GM12864 (cell line): ENCODE data around the gene FTCDNL1.

Experiments
- DNase-seq: peaks from one replicate; pipeline ENCODE4 v3.0.0-alpha.2; 2011; ENCODE audit warnings: low read depth
- H3K4me3 ChIP-seq: 2 replicates; pipeline ENCODE4 v1.5.1; 2011; ENCODE audit warnings: mild to moderate bottlenecking, low read depth, low read length, control low read depth
- TF ChIP-seq, protein P1 (sequence below): IDR thresholded peaks from 2 replicates; pipeline ENCODE4 v1.5.1; 2011; ENCODE audit warnings: low read depth, mild to moderate bottlenecking, moderate library complexity, low read length, control low read depth, inconsistent platforms; ENCODE audit errors: missing control alignments

FTCDNL1 gene

DNA sequence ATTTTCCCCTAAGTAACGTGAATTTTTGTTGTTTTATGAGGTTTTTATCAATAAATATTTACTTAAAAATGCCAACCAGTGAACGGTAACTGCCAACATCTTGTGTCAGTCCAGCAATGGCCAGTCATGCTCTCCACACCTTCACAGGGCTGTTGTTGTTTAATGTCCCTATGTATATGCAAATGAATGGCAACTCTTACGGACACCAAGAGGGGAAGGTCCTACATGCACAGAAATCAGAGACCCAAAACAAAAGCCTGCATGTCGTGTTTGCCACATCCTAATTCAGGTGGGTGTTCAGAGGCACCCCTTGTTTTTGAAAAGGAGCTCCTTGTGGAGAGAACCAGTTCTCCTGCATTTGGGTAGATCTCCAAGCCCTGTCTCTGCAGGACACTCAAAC lies 4.8 kb upstream of the FTCDNL1 start:
- no peak for DNase-seq
- TF ChIP-seq, protein P1, sequence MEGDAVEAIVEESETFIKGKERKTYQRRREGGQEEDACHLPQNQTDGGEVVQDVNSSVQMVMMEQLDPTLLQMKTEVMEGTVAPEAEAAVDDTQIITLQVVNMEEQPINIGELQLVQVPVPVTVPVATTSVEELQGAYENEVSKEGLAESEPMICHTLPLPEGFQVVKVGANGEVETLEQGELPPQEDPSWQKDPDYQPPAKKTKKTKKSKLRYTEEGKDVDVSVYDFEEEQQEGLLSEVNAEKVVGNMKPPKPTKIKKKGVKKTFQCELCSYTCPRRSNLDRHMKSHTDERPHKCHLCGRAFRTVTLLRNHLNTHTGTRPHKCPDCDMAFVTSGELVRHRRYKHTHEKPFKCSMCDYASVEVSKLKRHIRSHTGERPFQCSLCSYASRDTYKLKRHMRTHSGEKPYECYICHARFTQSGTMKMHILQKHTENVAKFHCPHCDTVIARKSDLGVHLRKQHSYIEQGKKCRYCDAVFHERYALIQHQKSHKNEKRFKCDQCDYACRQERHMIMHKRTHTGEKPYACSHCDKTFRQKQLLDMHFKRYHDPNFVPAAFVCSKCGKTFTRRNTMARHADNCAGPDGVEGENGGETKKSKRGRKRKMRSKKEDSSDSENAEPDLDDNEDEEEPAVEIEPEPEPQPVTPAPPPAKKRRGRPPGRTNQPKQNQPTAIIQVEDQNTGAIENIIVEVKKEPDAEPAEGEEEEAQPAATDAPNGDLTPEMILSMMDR = no peak
- no peak overlapping the region for H3K4me3 ChIP-seq

DNA sequence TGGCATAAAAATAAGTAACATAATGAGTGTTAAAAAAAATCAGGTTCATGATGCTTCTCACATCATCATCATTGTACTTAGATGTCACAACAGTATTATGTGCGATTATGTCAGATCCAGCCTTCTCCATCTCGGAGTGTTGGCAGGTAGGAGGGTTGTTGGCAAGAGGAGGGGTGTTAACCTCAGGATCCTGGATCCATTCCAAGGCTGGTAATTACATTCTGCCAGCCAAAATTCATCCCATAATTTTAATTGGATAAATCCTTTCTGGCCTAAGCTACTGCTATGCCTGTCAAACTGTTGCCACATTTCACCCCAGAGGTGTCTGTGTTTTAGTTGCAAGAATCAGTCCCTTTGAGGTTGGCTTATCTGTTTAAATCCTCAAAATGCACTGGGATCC lies 891 bp upstream of the FTCDNL1 start:
- TF ChIP-seq, protein P1 = no peak
- no peak for DNase-seq
- no peak overlapping the region for H3K4me3 ChIP-seq

GRCh38 chr2:199851501-199851810 lies 464 bp upstream of the FTCDNL1 start:
- TF ChIP-seq, protein P1 = no peak
- H3K4me3 ChIP-seq = peak overlapping the region; percentile 94
- no peak for DNase-seq

DNA sequence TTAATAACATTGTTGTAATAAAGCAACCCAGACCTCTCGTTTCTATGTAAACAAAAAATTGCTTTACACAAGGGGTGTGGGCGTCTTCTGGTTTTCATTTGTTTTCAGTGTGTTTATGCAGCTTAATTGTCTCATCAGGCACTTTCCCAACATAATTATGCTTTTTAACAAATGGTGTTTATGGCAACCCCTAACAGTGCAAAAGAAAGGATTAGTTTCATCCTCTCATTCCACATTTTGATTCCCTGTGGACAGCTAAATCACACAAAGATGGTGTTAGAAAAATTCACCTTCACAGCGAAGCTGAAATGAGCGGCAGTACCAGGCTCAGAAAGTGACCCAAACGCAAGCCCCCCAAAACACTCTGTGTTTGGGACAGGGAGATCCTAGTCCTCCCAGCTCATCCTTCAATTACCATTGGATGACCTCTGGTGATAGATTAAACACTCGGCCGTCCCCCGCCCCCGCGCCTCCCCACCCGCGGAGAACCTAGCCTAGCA lies 724 bp downstream of the FTCDNL1 start:
- TF ChIP-seq, protein P1 = no peak
- DNase-seq = no peak

DNA sequence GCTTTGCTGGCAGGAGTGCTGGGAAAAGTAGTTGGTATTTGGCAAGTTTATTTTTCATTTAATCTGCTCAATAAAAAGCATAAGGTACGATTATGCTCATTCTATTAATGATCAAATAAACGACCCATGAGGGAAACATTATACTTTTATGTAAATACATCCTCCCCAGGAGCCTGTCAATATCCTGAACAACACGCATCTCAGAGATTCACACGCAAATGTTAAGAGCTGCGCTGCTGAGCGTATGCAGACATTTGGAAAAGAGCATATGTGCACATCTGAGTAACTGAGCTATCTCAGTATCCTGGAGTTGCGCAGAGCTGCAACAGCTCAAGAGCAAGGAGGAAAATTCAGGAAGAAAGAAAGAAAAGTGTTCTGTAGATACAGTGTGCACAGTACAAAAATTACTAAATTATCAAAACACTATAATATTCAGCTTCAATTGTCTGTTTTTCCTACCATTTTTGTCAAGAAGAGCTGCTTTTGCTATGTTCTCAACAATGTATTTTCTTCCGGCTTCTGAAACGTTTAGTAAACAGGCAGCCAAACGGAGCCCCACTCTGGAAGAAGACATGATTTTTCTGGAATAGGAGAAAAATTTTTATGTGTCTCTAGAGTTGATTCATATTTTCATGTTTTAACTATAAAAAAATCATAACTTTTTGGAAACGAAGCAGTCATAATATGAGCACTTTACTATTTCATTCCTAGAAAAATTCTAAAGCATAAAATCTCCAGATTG lies 2.4 kb downstream of the FTCDNL1 start:
- TF ChIP-seq, protein P1 = no peak
- no peak for DNase-seq
- no peak overlapping the region for H3K4me3 ChIP-seq

More for the DNA sequence above, 724 bp downstream of the FTCDNL1 start:
- H3K4me3 ChIP-seq = peak overlapping the region; percentile 94

- H3K4me3 ChIP-seq = no peak overlapping the region
- DNase-seq = no peak
- TF ChIP-seq, protein P1 = no peak
Measured at GRCh38 chr2:199847181-199847864, 3.7 kb downstream of the FTCDNL1 start.
